GM23248 (cell line): ENCODE data around the gene TPK1.

Source experiments
- EZH2 ChIP-seq: fragments of 200-600 bp; sonication (generic); IDR thresholded peaks from 2 replicates; pipeline ENCODE4 v1.6.1; 2018; ENCODE audit warnings: antibody characterized with exemption, mild to moderate bottlenecking; ENCODE audit not compliant: insufficient read depth, poor library complexity, severe bottlenecking
- EZH2phosphoT487 ChIP-seq: fragments of 200-600 bp; sonication (generic); IDR thresholded peaks from 2 replicates; pipeline ENCODE4 v1.6.1; 2018; ENCODE audit warnings: antibody characterized with exemption, moderate library complexity, mild to moderate bottlenecking, low read depth; ENCODE audit not compliant: insufficient read depth

GRCh38 chr7:144720710-144721109 lies 115.1 kb downstream of the TPK1 start:
- TF ChIP-seq EZH2 (no peak), EZH2phosphoT487 (no peak)
